NCI-H2029 treated with DMSO at 0.1 percent for 48 hours (cell line): ENCODE measurements around the gene KANK4.

Experiments
- DNase-seq: peaks from one replicate; lab custom pipeline; 2025; lab: John Stamatoyannopoulos, UW

The KANK4 gene

GRCh38 chr1:62318756-62319544, at the start of gene KANK4:
Gene KANK4 (minus strand): TSS chr1:62319434. CDS start chr1:62281564, 37,870 bp downstream.
- no peak for DNase-seq

GRCh38 chr1:62368989-62369388, 49.8 kb upstream of the KANK4 start:
- DNase-seq, result no peak

- no peak for DNase-seq
Measured at GRCh38 chr1:62367005-62367557, 47.8 kb upstream of the KANK4 start.

GRCh38 chr1:62364721-62365120, 45.5 kb upstream of the KANK4 start:
- DNase-seq, result no peak

GRCh38 chr1:62362926-62363325, 43.7 kb upstream of the KANK4 start:
- no peak for DNase-seq

GRCh38 chr1:62362061-62362917, 43.1 kb upstream of the KANK4 start:
- peak; percentile 35 for DNase-seq

GRCh38 chr1:62361431-62361830, 42.2 kb upstream of the KANK4 start:
- no peak for DNase-seq

- DNase-seq, result no peak
Measured at GRCh38 chr1:62358665-62359373, 39.6 kb upstream of the KANK4 start.

- no peak for DNase-seq
Measured at GRCh38 chr1:62357916-62358315, 38.7 kb upstream of the KANK4 start.

GRCh38 chr1:62356257-62356835, 37.1 kb upstream of the KANK4 start:
- DNase-seq, result no peak

- no peak for DNase-seq
Measured at GRCh38 chr1:62355095-62355494, 35.9 kb upstream of the KANK4 start.

GRCh38 chr1:62353853-62354252, 34.6 kb upstream of the KANK4 start:
- no peak for DNase-seq

- DNase-seq, result no peak
Measured at GRCh38 chr1:62352387-62352786, 33.2 kb upstream of the KANK4 start.

GRCh38 chr1:62349470-62350233, 30.4 kb upstream of the KANK4 start:
- DNase-seq, result no peak

GRCh38 chr1:62346886-62347285, 27.7 kb upstream of the KANK4 start:
- peak; percentile 64 for DNase-seq

- DNase-seq, result no peak
Measured at GRCh38 chr1:62343911-62344310, 24.7 kb upstream of the KANK4 start.

- DNase-seq, result no peak
Measured at GRCh38 chr1:62342270-62342669, 23.0 kb upstream of the KANK4 start.

GRCh38 chr1:62341615-62342014, 22.4 kb upstream of the KANK4 start:
- DNase-seq, result no peak

GRCh38 chr1:62341089-62341488, 21.9 kb upstream of the KANK4 start:
- no peak for DNase-seq

- DNase-seq, result no peak
Measured at GRCh38 chr1:62337706-62338631, 18.7 kb upstream of the KANK4 start.
